K562 (cell line): Measurements from ENCODE around the gene NACAD. TPM values are rescaled to one million over a fixed set of nuclear protein-coding genes. Genes with fewer than 3 reads are reported as not detected.

Experiments
- ATAC-seq: fragments of 200-7000 bp; cut with Tn5 transposase; 3 replicates; pipeline ENCODE4 v1.9.1; 2020; ENCODE audit warnings: moderate library complexity
- BruUV-seq: library from RNA; stranded (reverse); fragments of 400-500 nt; replicated peaks from 2 replicates; lab custom pipeline; 2021; lab: Mats Ljungman, UMichigan
- CTCF ChIA-PET: fragments of 300-600 bp; formaldehyde crosslinking; extraction: SDS; loops from one replicate; lab custom pipeline; 2021; ENCODE audit warnings: low intra/inter-chr PET ratio; lab: Yijun Ruan, JAX
- POLR2A ChIA-PET: fragments of 300-600, 350-650 bp; sonication (Branson Sonifier 250); formaldehyde crosslinking; extraction: SDS; loops from one replicate; lab custom pipeline; 2021; ENCODE audit warnings: antibody characterized with exemption, inconsistent platforms; lab: Yijun Ruan, JAX
- DNase-seq, 4 experiments: peaks; one replicate each; pipeline versions ENCODE4 v3.0.0 to v3.0.0-alpha.2; 2011 to 2018; ENCODE audit warnings: low spot score in 3 of 4, mixed read lengths in 3 of 4; ENCODE audit errors: extremely low read depth in 1 of 4
- FAIRE-seq: peaks from 2 replicates; lab custom pipeline; 2011; peaks lifted over from hg19 to GRCh38; lab: Jason Lieb, UNC
- H2AFZ ChIP-seq: 2 replicates; pipeline ENCODE4 v1.6.0; 2011; ENCODE audit warnings: low read depth, low read length, control low read depth, inconsistent platforms
- H3K27ac ChIP-seq: fragments of 200-600 bp; 3 replicates; pipeline ENCODE4 v1.8.0; 2011; ENCODE audit warnings: low read depth, mild to moderate bottlenecking, control low read depth, inconsistent platforms, low read length, moderate library complexity, mixed read lengths; ENCODE audit errors: extremely low read depth
- H3K27me3 ChIP-seq, 2 experiments: fragments of 300-600 bp in 1 of 2; 2 replicates in 1 of 2; 3 replicates in 1 of 2; pipeline versions ENCODE4 v1.6.0 to v1.8.0; 2011; ENCODE audit warnings: inconsistent platforms in 2 of 2, low read length in 2 of 2, mild to moderate bottlenecking in 1 of 2, mixed read lengths in 1 of 2, moderate library complexity in 1 of 2; ENCODE audit not compliant: control insufficient read depth in 2 of 2, insufficient read depth in 2 of 2
- H3K36me3 ChIP-seq: fragments of 300-600 bp; 3 replicates; pipeline ENCODE4 v1.8.0; 2011; ENCODE audit warnings: mild to moderate bottlenecking, low read length, inconsistent platforms; ENCODE audit not compliant: control insufficient read depth, insufficient read depth
- H3K4me1 ChIP-seq, 2 experiments: fragments of 200-600 bp in 1 of 2; replicated peaks in 1 of 2; 2 replicates in 1 of 2; 3 replicates in 1 of 2; pipeline versions ENCODE4 v1.5.1 to v1.8.0; 2011; ENCODE audit warnings: inconsistent platforms in 2 of 2, low read length in 2 of 2, mild to moderate bottlenecking in 1 of 2, mixed read lengths in 1 of 2, moderate library complexity in 1 of 2; ENCODE audit not compliant: control insufficient read depth in 2 of 2, insufficient read depth in 2 of 2
- H3K4me2 ChIP-seq: 2 replicates; pipeline ENCODE4 v1.6.1; 2011; ENCODE audit warnings: low read length, control low read depth, inconsistent platforms, mixed read lengths; ENCODE audit not compliant: insufficient read depth
- H3K4me3 ChIP-seq: fragments of 200-600 bp; sonication (generic), shearing (Covaris generic); 2 replicates; pipeline ENCODE4 v1.5.1; 2016; ENCODE audit warnings: control low read depth, inconsistent platforms
- H3K79me2 ChIP-seq: fragments of 200-600 bp; 3 replicates; pipeline ENCODE4 v1.8.0; 2011; ENCODE audit warnings: low read length, inconsistent platforms; ENCODE audit not compliant: control insufficient read depth, insufficient read depth
- H3K9ac ChIP-seq, 2 experiments: 2 replicates each; pipeline versions ENCODE4 v1.6.0 to v1.6.1; 2011; ENCODE audit warnings: low read depth in 2 of 2, low read length in 2 of 2, control low read depth in 1 of 2, inconsistent platforms in 1 of 2, mild to moderate bottlenecking in 1 of 2, mixed read lengths in 1 of 2; ENCODE audit not compliant: insufficient read depth in 1 of 2
- H3K9me1 ChIP-seq: one replicate; pipeline ENCODE4 v1.6.0; 2011; ENCODE audit warnings: inconsistent platforms, mild to moderate bottlenecking, low read length, moderate library complexity; ENCODE audit not compliant: control insufficient read depth, insufficient read depth
- H3K9me3 ChIP-seq: replicated peaks from 2 replicates; pipeline ENCODE4 v1.5.1; 2011; ENCODE audit warnings: low read depth, low read length, inconsistent platforms; ENCODE audit not compliant: control insufficient read depth, insufficient read depth
- H4K20me1 ChIP-seq: replicated peaks from 2 replicates; pipeline ENCODE4 v1.6.1; 2011; ENCODE audit warnings: low read length, inconsistent platforms, mixed read lengths; ENCODE audit not compliant: control insufficient read depth, insufficient read depth
- CTCF ChIP-seq, 3 experiments: IDR thresholded peaks in 2 of 3; conservative IDR thresholded peaks in 1 of 3; 2 replicates each; pipeline ENCODE4 v1.5.1; 2011 to 2012; ENCODE audit warnings: low read length in 3 of 3, mild to moderate bottlenecking in 3 of 3, control low read depth in 2 of 3, improper control_type of control experiment in 1 of 3, inconsistent platforms in 1 of 3, low read depth in 1 of 3, mixed read lengths in 1 of 3, moderate library complexity in 1 of 3; ENCODE audit not compliant: insufficient read depth in 2 of 3
- DMBX1 ChIP-seq: fragments of 250-450 bp; sonication (Bioruptor Pico); IDR thresholded peaks from 2 replicates; pipeline ENCODE4 v1.8.0; 2022; ENCODE audit warnings: inconsistent platforms, mild to moderate bottlenecking, moderate library complexity, borderline replicate concordance
- ELK1 ChIP-seq: sonication (generic); formaldehyde crosslinking; IDR thresholded peaks from 2 replicates; pipeline ENCODE4 v1.8.1; 2022; ENCODE audit warnings: missing genetic modification reagents
- LARP7 ChIP-seq: fragments of 450-650 bp; IDR thresholded peaks from 2 replicates; pipeline ENCODE4 v1.6.1; 2016
- RAD21 ChIP-seq, 2 experiments: fragments of 250-450 bp in 1 of 2; fragments of 450-650 bp in 1 of 2; sonication (Bioruptor Pico) in 1 of 2; formaldehyde crosslinking in 1 of 2; IDR thresholded peaks in 1 of 2; conservative IDR thresholded peaks in 1 of 2; 2 replicates each; pipeline versions ENCODE4 v1.4.0 to v1.8.0; 2020 to 2022; ENCODE audit warnings: mild to moderate bottlenecking in 2 of 2, moderate library complexity in 1 of 2
- SREBF1 ChIP-seq: fragments of 150-350 bp; IDR thresholded peaks from 2 replicates; pipeline ENCODE4 v1.6.1; 2014; ENCODE audit warnings: antibody characterized with exemption, low read depth, low read length, borderline replicate concordance
- STAT5B ChIP-seq: fragments of 250-450 bp; sonication (Bioruptor Pico); IDR thresholded peaks from 2 replicates; pipeline ENCODE4 v1.8.0; 2021; ENCODE audit warnings: mild to moderate bottlenecking, inconsistent platforms
- TFE3 ChIP-seq: fragments of 450-650 bp; formaldehyde crosslinking; IDR thresholded peaks from 2 replicates; pipeline ENCODE4 v1.4.0; 2020; ENCODE audit warnings: mild to moderate bottlenecking, mixed read lengths
- TSHZ1 ChIP-seq: fragments of 250-450 bp; sonication (Bioruptor Pico); IDR thresholded peaks from 2 replicates; pipeline ENCODE4 v1.4.0; 2020; ENCODE audit warnings: mild to moderate bottlenecking, moderate library complexity
- U2AF2 ChIP-seq: fragments of 200-400 bp; formaldehyde crosslinking; optimal IDR thresholded peaks from 2 replicates; pipeline ENCODE3; 2017; ENCODE audit warnings: low read depth, mild to moderate bottlenecking, low read length
- ZNF41 ChIP-seq: fragments of 250-450 bp; sonication (Bioruptor Pico); conservative IDR thresholded peaks from 2 replicates; pipeline ENCODE4 v1.4.0; 2020; ENCODE audit warnings: mild to moderate bottlenecking
- WGBS: fragments of 100-300 bp; shearing (Covaris generic); methylation state at CpG from one replicate; pipeline ENCODE4 v1.1.6; 2016; ENCODE audit warnings: low coverage, mixed read lengths; ENCODE audit not compliant: insufficient coverage; ENCODE audit errors: missing lambda C conversion rate; 5-methylcytosine and 5-hydroxymethylcytosine counted together
- in situ Hi-C: fragments of 300-500 bp; cut with MboI; formaldehyde crosslinking; loops from 4 replicates; pipeline ENCODE4 v1.15.0; 2018; ENCODE audit warnings: inconsistent platforms, mixed read lengths
- intact Hi-C: fragments of 100-400 bp; cut with micrococcal nuclease; formaldehyde crosslinking; loops from 2 replicates; pipeline ENCODE4 v1.14.2; 2022
- polyA plus RNA-seq, 8 experiments: library from polyadenylated mRNA; depleted of rRNA in 4 of 8; stranded (reverse) in 5 of 8; unstranded in 3 of 8; fragments of >200 nt; fragmentation: Nextera tagmentation in 2 of 8; fragmentation: Illumina TruSeq in 1 of 8; extraction: Ambion mirVana in 2 of 8; extraction: Trizol in 1 of 8; gene quantifications; 2 replicates each; pipeline versions ENCODE4 v1.2.1 to v1.2.3, GENCODE V29; 2011 to 2014; ENCODE audit warnings: inconsistent platforms in 1 of 8, missing spikeins in 1 of 8
- total RNA-seq, 7 experiments: library from RNA; depleted of rRNA in 6 of 7; stranded (reverse); fragments of >200 nt in 6 of 7; fragmentation: Illumina TruSeq in 2 of 7; extraction: Trizol in 2 of 7; gene quantifications; 2 replicates each; pipeline versions ENCODE4 v1.2.1 to v1.2.3, GENCODE V29; 2011 to 2021; ENCODE audit warnings: low replicate concordance in 1 of 7

NACAD gene
- total and polyA plus RNA-seq, 9 of the 15 experiments (the other 6 are each of a cell fraction or from before 2014, with no cell fraction given): under 0.01 to 0.03 (median 0.02) TPM; not detected in 5

GRCh38 chr7:45129181-45129800, 40.5 kb upstream of the NACAD start:
- Histone ChIP-seq H3K9me3 (no peaks in the 10 kb centered on the region), H3K36me3 (no peaks in the 10 kb centered on the region), H2AFZ (peak overlapping the region; percentile 55), H3K4me1 (peaks cover 0 to 20% of the 10 kb centered on the region in 2 experiments; a peak in 2 of 5 replicates), H3K27ac (no peak overlapping the region), H3K27me3 (no peaks in the 10 kb centered on the region), H3K4me2 (no peak overlapping the region), H4K20me1 (no peaks in the 10 kb centered on the region), H3K4me3 (no peak overlapping the region), H3K9ac (peak overlapping the region in 1 of 2 experiments; percentile 59; a peak in 2 of 4 replicates), H3K9me1 (peaks cover 3% of the 10 kb centered on the region), H3K79me2 (no peaks in the 10 kb centered on the region)
- FAIRE-seq (peak; percentile 44), DNase-seq (no peak), ATAC-seq (peak; percentile 41; the same call in 2 of the 3 replicates)
- ChIA-PET CTCF (no interaction called here), POLR2A (no interaction called here)
- no TSS peak for BruUV-seq
- in situ Hi-C loops (no loop called here), intact Hi-C loops (no loop called here)
- whole genome bisulfite sequencing: 55% methylated on average over 14 of the region's 15 CpGs
- peak in 1 of 2 experiments; percentile 19; a peak in 1 of 4 replicates for TF ChIP-seq RAD21 (CRISPR knock-in tag; conservative IDR thresholded peaks at IDR 0.05 in 1 of 2, IDR thresholded peaks at IDR 0.05 in 1 of 2)
- no peak for TF ChIP-seq TFE3 (CRISPR knock-in tag)
- TF ChIP-seq U2AF2: no peak
- TF ChIP-seq DMBX1: no peak
- TF ChIP-seq TSHZ1 (CRISPR knock-in tag): no peak
- TF ChIP-seq LARP7: no peak
- TF ChIP-seq ZNF41 (CRISPR knock-in tag): no peak
- 0 out of 6 replicates have a peak, but pooled peaks of 1 of the 3 experiments have one; percentile 2 for TF ChIP-seq CTCF (IDR thresholded peaks at IDR 0.05 in 2 of 3, conservative IDR thresholded peaks at IDR 0.05 in 1 of 3; ENCODE audit: insufficient read depth in 2 of 3, low read depth in 1 of 3, low read length in 3 of 3)
- TF ChIP-seq SREBF1: no peak
- no peak for TF ChIP-seq STAT5B (CRISPR knock-in tag)
- no peak for TF ChIP-seq ELK1
